ENCODE results near the gene PTPRH.
A peak's percentile ranks its signal among the peaks of the same experiment; 100 is the strongest.

PTPRH gene

GRCh38 chr19:55153652-55154264, 55.5 kb downstream of the PTPRH start:
- FAIRE-seq (no peak), DNase-seq (ENCODE audit: insufficient read length, low spot score) (no peak)
- no peak for TF ChIP-seq CTCF (IDR thresholded peaks at IDR 0.05; ENCODE audit: insufficient read depth, missing control alignments)

- FAIRE-seq (no peak), DNase-seq (ENCODE audit: insufficient read length, low spot score) (no peak)
- no peak for TF ChIP-seq CTCF (IDR thresholded peaks at IDR 0.05; ENCODE audit: insufficient read depth, missing control alignments)
Measured at GRCh38 chr19:55152017-55152416, 57.3 kb downstream of the PTPRH start.

- FAIRE-seq (no peak), DNase-seq (ENCODE audit: insufficient read length, low spot score) (no peak)
- TF ChIP-seq CTCF (IDR thresholded peaks at IDR 0.05; ENCODE audit: insufficient read depth, missing control alignments) = no peak
Measured at GRCh38 chr19:55149078-55150003, 60.0 kb downstream of the PTPRH start, which contains the start of gene TNNT1. TSS of gene TNNT1 (minus strand) at chr19:55149206. CDS start at chr19:55147157, 2,049 bp downstream.

GRCh38 chr19:55147545-55148251, 61.6 kb downstream of the PTPRH start:
- DNase-seq (ENCODE audit: insufficient read length, low spot score) (no peak), FAIRE-seq (no peak)
- TF ChIP-seq CTCF (IDR thresholded peaks at IDR 0.05; ENCODE audit: insufficient read depth, missing control alignments) = no peak

GRCh38 chr19:55146705-55147273, 62.5 kb downstream of the PTPRH start:
- TF ChIP-seq CTCF (IDR thresholded peaks at IDR 0.05; ENCODE audit: insufficient read depth, missing control alignments) = no peak
- DNase-seq (ENCODE audit: insufficient read length, low spot score) = peak; percentile 88
- FAIRE-seq = no peak

GRCh38 chr19:55146078-55146704, 63.1 kb downstream of the PTPRH start:
- TF ChIP-seq CTCF (IDR thresholded peaks at IDR 0.05; ENCODE audit: insufficient read depth, missing control alignments) = peak; percentile 59
- FAIRE-seq (no peak), DNase-seq (ENCODE audit: insufficient read length, low spot score) (peak; percentile 79)

Measured in D721Med (cell line).